ENCODE data around the gene CSNK1G2. TPM values are rescaled to one million over a fixed set of nuclear protein-coding genes. Genes with fewer than 3 reads are reported as not detected.

CSNK1G2 gene
- total RNA-seq, 1 experiment from 2014 or later = 34.0 TPM

GRCh38 chr19:1943661-1944087 is 2.7 kb downstream of the CSNK1G2 start:
- no peak for DNase-seq (ENCODE audit: extremely low read depth, low read depth)

GRCh38 chr19:1944088-1944915 is 3.3 kb downstream of the CSNK1G2 start:
- no peak for DNase-seq (ENCODE audit: extremely low read depth, low read depth)

- DNase-seq (ENCODE audit: extremely low read depth, low read depth) = no peak
Measured at GRCh38 chr19:1944916-1945561, 4.1 kb downstream of the CSNK1G2 start.

DNA sequence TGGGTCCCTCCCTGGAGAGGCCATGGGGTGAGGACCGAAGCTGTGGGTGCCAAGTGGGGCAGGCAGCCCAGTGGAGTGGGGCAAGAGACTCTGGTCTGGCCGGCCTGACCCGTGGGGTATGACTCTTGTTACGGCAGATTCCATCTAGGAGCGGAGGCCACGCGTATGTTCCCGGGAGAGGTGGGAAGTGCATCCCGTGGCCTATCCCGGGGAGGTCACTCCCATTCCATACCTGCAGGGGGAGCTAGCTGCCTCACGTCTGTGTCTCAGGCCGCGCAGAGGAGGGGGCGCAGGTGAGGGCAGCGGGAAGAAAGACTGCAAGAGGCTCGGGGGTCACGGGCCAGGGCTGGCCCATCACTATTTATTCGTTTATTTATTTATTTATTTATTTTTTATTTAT is 4.9 kb downstream of the CSNK1G2 start:
- DNase-seq (ENCODE audit: extremely low read depth, low read depth) = no peak

GRCh38 chr19:1947651-1948209 is 6.8 kb downstream of the CSNK1G2 start:
- DNase-seq (ENCODE audit: extremely low read depth, low read depth) = no peak

DNA sequence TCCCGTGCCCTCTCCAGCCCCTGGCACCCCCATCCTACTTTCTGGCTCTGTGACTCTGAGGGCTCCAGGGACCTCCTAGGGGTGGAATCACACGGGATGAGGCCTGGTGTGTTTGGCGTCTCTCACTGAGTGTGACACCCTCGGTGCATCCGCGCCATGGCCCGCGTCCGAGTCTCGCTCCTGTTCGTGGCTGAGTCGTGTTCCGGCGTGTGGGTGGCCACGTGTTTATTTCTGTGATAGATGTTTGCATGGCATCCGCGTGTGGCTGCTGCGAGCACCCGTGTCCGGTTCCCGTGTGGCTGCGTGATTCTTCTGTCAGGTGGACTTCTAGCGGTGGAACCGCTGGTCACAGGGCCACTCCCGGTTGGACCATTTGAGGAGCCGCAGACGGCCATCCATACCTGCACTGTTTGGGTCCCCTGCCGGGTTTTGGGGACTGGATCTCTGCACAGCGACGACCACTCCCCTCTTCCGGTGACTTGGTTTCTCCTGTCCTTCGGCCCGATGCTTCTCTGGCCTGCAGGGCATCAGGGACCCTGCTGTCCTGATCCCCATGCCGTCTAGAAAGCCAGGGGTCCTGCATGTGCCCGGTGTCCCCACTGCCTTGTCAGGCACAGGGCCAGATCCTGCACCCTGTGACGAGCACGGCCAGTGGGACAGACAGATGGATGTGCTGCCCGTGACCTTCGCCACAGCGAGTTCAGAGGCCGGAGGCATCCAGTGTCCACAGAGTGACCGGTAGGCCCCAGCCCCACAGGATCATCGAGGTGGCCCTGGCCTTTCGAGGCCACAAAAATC is 8.5 kb downstream of the CSNK1G2 start:
- no peak for DNase-seq (ENCODE audit: extremely low read depth, low read depth)

DNA sequence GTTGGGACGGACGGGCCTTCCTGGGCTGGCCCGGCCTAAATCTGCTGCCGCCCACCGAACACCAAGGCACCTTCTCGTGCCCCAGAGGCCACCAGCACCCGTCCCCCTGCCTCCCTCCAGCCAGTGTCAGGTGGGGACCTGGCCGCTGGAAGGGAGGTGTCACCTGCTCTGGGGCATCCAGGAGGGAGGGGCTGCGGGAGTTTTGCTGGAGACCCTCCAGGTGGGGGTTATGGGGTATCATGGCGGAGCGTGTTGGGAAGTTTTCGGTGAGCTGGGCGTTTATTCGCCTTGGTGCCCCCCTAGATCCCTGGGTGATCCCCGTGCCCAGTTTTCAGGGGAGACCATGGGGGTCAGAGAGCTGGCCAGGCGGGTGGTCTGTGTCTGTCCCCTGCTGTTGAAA is 9.7 kb downstream of the CSNK1G2 start:
- no peak for DNase-seq (ENCODE audit: extremely low read depth, low read depth)

GRCh38 chr19:1952635-1953034 is 11.7 kb downstream of the CSNK1G2 start:
- DNase-seq (ENCODE audit: extremely low read depth, low read depth) = no peak

DNA sequence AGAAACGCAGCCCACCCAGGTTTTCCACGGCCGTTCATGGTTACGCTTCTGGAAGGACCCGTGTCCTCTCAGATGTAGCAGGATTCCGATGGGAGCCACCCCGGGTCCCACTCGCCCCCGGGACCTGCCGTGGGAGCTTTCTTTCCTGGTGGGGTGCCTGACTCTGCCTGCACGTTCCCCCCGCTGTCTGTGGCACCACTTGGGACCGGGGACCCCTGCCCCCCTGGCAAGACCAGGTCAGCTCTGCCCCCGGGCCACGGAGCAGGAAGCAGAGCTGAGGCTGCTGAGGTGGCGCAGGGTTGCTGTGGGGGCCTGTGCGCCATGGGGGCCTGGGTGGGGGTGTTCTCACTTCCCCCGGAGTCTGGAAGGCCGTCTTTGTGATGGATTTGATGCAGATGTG is 12.1 kb downstream of the CSNK1G2 start:
- DNase-seq (ENCODE audit: extremely low read depth, low read depth) = no peak

GRCh38 chr19:1953441-1954094 is 12.6 kb downstream of the CSNK1G2 start:
- DNase-seq (ENCODE audit: extremely low read depth, low read depth) = no peak

GRCh38 chr19:1954532-1954933 is 13.6 kb downstream of the CSNK1G2 start:
- no peak for DNase-seq (ENCODE audit: extremely low read depth, low read depth)

GRCh38 chr19:1955171-1956121 is 14.5 kb downstream of the CSNK1G2 start:
- no peak for DNase-seq (ENCODE audit: extremely low read depth, low read depth)

DNA sequence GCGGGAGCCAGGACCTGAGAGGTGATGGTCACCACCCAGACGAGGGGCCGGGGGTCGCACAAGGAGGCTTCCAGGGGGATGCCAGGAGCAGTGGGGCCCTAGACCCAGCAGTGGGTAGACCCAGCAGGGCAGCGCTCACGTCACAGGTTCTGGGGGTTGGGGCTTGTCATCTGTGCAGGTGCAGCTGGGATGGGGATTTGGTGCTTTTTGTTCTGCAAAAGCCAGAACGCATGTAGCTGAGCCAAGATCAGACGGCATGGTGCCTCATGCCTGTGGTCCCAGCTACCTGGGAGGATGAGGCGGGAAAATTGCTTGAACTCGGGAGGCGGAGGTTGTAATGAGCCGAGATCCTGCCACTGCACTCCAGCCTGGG is 15.1 kb downstream of the CSNK1G2 start:
- no peak for DNase-seq (ENCODE audit: extremely low read depth, low read depth)

- DNase-seq (ENCODE audit: extremely low read depth, low read depth) = no peak
Measured at GRCh38 chr19:1956868-1957492, 16.0 kb downstream of the CSNK1G2 start.

GRCh38 chr19:1957562-1958248 is 16.7 kb downstream of the CSNK1G2 start:
- DNase-seq (ENCODE audit: extremely low read depth, low read depth) = no peak

GRCh38 chr19:1959928-1960589 is 19.1 kb downstream of the CSNK1G2 start:
- DNase-seq (ENCODE audit: extremely low read depth, low read depth) = no peak

- no peak for DNase-seq (ENCODE audit: extremely low read depth, low read depth)
Measured at GRCh38 chr19:1961000-1961883, 20.3 kb downstream of the CSNK1G2 start.

All from NCI-H460 (cell line).